ENCODE measurements around the gene TSPAN10.

Gene TSPAN10

DNA sequence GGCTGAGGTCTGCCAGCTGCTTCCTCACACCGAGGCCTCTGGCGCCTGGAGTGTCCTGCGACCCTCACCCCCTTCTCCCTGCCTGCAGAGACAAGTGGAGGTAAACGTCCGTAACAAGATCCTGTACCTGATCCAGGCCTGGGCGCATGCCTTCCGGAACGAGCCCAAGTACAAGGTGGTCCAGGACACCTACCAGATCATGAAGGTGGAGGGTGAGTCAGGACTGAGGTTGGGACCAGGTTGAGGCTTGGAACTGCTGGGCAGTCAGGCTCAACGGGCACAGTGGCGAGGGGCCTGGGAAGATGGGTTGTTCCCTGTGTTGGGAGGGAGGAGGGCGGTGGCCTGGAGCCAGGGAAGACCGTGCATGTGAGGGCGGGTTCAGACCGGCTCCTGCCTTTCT is 51.6 kb downstream of the TSPAN10 start:
- no peak for DNase-seq

DNA sequence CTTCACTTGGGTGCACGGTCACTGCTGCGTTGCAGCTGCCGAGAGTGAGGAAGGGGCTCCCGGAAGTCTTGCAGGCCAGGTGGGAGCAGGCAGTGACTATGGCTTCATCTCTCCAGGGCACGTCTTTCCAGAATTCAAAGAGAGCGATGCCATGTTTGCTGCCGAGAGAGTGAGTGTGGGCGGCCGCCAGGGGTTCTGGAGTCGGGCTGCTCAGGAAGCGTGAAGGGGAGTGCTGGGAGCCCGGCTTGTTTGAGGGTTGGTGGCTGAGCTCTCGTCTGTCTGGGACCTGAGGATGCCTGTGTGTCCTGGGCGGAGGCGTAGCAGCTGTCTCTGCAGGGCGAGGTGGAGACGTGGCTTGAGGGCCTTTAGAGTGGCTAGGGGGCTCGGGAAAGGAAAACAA is 53.1 kb downstream of the TSPAN10 start:
- no peak for DNase-seq

DNA sequence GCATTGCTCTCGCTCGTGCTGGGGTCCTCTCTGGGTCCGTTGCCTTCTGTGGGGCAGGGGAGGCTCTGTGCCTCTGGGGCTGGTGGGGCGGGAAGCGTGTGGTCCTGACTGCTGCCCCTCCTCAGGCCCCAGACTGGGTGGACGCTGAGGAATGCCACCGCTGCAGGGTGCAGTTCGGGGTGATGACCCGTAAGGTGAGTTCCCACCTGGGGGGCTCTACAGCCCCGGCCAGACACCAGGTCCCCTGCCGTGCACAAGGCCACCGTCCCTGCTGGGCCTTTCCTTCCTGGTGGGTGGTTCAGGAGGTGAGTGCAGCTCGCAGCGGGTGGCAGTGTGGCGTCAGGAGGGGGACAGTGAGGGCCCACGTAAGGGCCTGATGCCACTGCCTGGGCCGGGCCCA is 53.6 kb downstream of the TSPAN10 start:
- no peak for DNase-seq

DNA sequence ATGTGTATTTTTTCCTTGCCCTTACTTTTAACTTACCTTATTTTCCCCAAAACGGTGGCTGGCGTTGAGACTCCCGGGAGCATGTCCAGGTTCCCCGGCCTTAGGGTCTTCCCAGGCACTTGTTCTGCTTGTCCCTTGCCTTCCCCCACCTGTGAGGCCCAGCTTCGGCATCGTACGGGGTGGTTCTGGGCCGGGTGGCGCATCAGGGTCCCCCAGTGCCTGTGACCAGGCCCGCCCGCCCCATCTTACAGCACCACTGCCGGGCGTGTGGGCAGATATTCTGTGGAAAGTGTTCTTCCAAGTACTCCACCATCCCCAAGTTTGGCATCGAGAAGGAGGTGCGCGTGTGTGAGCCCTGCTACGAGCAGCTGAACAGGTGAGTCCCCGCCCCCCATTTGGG is 54.2 kb downstream of the TSPAN10 start:
- no peak for DNase-seq

DNA sequence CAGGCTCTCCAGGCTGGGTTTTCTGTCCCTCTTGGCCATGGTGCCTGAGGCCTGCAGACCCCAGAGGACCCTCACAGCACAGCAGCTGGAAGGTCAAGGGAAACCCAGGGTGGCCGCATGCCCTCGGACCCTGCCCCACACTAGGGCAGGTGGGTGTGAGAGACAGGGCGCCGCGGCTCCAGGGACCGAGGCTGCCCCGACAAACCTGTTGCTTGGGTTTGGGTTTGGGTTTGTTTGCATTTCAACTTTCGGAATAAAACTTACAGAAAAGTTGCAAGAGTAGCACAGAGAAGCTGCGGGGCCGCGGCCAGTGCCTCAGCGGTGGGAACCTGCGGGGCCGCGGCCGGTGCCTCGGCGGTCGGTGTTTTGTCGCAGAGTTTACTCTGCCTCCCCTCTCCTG is 54.6 kb downstream of the TSPAN10 start:
- no peak for DNase-seq

DNA sequence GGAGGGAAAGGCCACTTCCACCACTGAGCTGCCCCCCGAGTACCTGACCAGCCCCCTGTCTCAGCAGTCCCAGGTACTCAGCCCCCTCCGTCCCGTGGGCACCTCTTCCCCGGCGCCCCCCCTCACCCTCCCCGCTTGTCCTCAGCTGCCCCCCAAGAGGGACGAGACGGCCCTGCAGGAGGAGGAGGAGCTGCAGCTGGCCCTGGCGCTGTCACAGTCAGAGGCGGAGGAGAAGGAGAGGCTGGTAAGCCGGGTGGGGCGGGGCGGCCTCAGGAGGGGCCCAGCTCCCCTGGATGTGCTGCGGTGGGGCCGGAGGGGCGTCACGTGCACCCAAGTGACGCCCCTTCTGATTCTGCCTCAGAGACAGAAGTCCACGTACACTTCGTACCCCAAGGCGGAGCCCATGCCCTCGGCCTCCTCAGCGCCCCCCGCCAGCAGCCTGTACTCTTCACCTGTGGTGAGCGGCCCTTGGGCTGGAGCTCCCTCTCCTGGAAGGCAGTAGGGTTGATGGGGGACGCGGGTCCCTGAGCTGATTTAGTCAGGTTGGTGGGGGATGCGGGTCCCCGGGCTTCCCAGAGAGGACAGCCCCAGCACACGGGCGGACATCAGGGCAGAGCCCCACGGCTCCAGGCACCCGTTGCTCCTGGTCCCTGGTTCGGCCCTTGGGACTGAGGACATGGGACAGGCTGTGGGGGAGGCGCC is 56.7 kb downstream of the TSPAN10 start:
- no peak for DNase-seq

DNA sequence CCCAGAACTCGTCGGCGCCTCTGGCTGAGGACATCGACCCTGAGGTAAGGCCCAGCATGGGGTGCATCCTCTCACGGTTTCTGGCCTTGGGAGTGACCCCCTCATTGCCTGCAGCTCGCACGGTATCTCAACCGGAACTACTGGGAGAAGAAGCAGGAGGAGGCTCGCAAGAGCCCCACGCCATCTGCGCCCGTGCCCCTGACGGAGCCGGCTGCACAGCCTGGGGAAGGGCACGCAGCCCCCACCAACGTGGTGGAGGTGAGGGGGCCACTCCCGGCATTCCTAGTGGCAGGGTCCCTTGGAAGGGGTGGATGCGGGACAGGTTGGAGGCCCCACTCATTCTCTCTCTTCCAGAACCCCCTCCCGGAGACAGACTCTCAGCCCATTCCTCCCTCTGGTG is 57.8 kb downstream of the TSPAN10 start:
- no peak for DNase-seq

DNA sequence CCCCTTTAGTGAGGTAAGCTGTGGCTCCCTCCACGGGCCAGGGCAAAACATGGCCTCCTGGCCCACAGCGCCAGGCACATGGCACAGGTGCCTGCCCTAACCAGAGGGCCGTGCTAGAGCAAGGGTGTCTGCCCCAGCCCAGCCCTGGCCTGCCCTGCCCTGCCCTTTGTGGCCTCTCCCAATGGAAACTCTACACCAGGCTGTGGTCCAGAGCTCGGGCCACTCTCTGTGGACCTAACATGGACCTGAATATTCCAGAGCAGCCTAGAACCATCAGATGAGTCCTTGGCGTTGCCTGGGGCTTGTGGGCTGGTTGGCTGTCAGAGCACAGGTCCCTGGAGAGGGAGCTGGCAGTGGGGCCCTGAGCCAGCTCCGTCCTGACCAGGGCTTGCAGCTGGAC is 58.2 kb downstream of the TSPAN10 start:
- DNase-seq, result no peak

DNA sequence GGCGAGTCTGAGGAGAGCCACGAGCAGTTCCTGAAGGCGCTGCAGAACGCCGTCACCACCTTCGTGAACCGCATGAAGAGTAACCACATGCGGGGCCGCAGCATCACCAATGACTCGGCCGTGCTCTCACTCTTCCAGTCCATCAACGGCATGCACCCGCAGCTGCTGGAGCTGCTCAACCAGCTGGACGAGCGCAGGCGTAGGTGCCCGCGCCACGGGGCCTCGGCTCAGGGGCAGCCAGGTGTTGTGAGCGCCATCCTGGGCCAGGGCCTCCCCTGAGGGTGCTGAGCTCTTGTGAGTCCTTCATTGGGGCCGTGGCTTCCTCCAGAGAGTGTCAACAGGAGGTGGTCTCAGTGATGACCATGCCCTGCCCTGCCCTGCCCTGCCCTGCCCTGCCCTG is 58.8 kb downstream of the TSPAN10 start:
- no peak for DNase-seq

DNA sequence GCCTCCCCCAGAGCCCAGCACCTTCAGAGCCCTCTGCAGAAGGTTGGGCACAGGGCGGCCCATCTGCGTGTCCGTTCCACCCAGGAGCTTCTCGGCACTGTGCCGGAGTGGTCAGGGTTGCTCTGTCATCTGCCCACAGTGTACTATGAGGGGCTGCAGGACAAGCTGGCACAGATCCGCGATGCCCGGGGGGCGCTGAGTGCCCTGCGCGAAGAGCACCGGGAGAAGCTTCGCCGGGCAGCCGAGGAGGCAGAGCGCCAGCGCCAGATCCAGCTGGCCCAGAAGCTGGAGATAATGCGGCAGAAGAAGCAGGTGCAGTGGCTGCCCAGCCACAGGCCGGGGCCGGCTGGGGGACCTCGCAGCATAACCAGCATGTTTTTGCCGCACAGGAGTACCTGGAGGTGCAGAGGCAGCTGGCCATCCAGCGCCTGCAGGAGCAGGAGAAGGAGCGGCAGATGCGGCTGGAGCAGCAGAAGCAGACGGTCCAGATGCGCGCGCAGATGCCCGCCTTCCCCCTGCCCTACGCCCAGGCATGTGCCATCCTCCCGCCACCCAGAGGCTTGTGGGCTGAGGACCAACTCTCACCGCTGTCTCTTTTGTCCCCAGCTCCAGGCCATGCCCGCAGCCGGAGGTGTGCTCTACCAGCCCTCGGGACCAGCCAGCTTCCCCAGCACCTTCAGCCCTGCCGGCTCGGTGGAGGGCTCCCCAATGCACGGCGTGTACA is 59.4 kb downstream of the TSPAN10 start:
- no peak for DNase-seq

DNA sequence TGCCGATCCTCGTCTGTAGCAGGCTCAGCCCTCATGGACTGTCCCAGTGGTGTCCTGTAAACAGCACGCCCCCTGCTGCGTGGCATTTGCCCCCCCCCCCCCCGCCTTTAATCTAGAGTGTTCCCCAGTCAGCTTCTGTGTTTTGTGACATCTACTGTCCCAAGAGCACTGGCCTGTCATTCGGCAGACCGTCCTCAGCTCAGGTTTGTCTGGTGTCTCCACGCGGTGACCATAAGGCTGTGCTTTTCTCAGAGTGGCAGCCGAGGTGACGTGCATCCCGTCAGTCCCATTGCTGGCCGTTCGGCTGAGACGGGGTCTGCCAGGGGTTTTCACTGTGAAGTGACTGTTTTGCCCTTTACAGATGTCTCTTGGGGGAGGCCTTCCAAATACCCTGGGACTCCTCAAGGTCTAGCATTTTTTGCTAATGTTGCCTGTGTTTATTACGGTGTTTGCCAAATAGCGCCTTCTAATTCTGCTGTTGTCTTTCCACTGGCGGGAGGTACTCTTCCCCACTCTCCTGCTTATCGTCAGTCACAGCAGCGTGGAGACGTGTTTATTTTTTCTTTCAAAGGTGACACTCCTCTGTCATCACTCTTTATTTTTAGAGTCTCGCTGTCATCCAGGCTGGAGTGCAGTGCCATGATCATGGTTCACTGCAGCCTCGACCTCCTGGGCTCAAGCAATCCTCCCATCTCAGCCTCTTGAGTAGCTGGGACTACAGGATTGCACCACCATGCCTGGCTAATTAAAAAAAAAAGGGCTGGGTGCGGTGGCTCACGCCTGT is 60.5 kb downstream of the TSPAN10 start:
- no peak for DNase-seq
